HG03064 (cell line): ENCODE measurements around the gene MATCAP1.

Source experiments
- ATAC-seq: cut with Tn5 transposase; IDR thresholded peaks from one replicate; pipeline ENCODE4 v1.9.1; 2021; ENCODE audit warnings: low read depth; ENCODE audit not compliant: unreplicated experiment

Gene MATCAP1

GRCh38 chr16:67174706-67175231 lies 9.0 kb downstream of the MATCAP1 start:
- no peak for ATAC-seq

- ATAC-seq = no peak
Observed at GRCh38 chr16:67173808-67174705, 9.7 kb downstream of the MATCAP1 start.

GRCh38 chr16:67173323-67173722 lies 10.4 kb downstream of the MATCAP1 start:
- no peak for ATAC-seq

- no peak for ATAC-seq
Observed at GRCh38 chr16:67170949-67171649, 12.7 kb downstream of the MATCAP1 start.

- peak; percentile 39 for ATAC-seq
Observed at GRCh38 chr16:67170168-67170948, 13.4 kb downstream of the MATCAP1 start, which contains the start of gene NOL3. TSS of gene NOL3 (plus strand) at chr16:67170538.

- ATAC-seq = peak; percentile 4
Observed at GRCh38 chr16:67169642-67170167, 14.1 kb downstream of the MATCAP1 start.

- ATAC-seq = no peak
Observed at GRCh38 chr16:67169011-67169451, 14.7 kb downstream of the MATCAP1 start.

- ATAC-seq = no peak
Observed at GRCh38 chr16:67167588-67167987, 16.2 kb downstream of the MATCAP1 start.

- ATAC-seq = no peak
Observed at GRCh38 chr16:67166598-67167168, 17.1 kb downstream of the MATCAP1 start.

- ATAC-seq = no peak
Observed at GRCh38 chr16:67166110-67166547, 17.6 kb downstream of the MATCAP1 start.

- ATAC-seq = no peak
Observed at GRCh38 chr16:67165121-67166078, 18.4 kb downstream of the MATCAP1 start.

- ATAC-seq = no peak
Observed at GRCh38 chr16:67164599-67165061, 19.1 kb downstream of the MATCAP1 start, which contains the start of gene HSF4. TSS of gene HSF4 (plus strand) at chr16:67164745. CDS start at chr16:67164812, 67 bp downstream.

GRCh38 chr16:67163999-67164558 lies 19.7 kb downstream of the MATCAP1 start:
- no peak for ATAC-seq

GRCh38 chr16:67163164-67163998 lies 20.4 kb downstream of the MATCAP1 start:
- ATAC-seq = no peak

- no peak for ATAC-seq
Observed at GRCh38 chr16:67162506-67163163, 21.1 kb downstream of the MATCAP1 start.

- no peak for ATAC-seq
Observed at GRCh38 chr16:67161595-67162058, 22.1 kb downstream of the MATCAP1 start.
